NAMALWA (cell line): Measurements from ENCODE around the gene BSN.
A peak's percentile ranks its signal among the peaks of the same experiment; 100 is the strongest.

Experiments used
- DNase-seq: peaks from one replicate; pipeline ENCODE4 v3.0.0-alpha.2; 2015; ENCODE audit warnings: low spot score

BSN gene, protein sequence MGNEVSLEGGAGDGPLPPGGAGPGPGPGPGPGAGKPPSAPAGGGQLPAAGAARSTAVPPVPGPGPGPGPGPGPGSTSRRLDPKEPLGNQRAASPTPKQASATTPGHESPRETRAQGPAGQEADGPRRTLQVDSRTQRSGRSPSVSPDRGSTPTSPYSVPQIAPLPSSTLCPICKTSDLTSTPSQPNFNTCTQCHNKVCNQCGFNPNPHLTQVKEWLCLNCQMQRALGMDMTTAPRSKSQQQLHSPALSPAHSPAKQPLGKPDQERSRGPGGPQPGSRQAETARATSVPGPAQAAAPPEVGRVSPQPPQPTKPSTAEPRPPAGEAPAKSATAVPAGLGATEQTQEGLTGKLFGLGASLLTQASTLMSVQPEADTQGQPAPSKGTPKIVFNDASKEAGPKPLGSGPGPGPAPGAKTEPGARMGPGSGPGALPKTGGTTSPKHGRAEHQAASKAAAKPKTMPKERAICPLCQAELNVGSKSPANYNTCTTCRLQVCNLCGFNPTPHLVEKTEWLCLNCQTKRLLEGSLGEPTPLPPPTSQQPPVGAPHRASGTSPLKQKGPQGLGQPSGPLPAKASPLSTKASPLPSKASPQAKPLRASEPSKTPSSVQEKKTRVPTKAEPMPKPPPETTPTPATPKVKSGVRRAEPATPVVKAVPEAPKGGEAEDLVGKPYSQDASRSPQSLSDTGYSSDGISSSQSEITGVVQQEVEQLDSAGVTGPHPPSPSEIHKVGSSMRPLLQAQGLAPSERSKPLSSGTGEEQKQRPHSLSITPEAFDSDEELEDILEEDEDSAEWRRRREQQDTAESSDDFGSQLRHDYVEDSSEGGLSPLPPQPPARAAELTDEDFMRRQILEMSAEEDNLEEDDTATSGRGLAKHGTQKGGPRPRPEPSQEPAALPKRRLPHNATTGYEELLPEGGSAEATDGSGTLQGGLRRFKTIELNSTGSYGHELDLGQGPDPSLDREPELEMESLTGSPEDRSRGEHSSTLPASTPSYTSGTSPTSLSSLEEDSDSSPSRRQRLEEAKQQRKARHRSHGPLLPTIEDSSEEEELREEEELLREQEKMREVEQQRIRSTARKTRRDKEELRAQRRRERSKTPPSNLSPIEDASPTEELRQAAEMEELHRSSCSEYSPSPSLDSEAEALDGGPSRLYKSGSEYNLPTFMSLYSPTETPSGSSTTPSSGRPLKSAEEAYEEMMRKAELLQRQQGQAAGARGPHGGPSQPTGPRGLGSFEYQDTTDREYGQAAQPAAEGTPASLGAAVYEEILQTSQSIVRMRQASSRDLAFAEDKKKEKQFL (N-terminal part only)

DNA sequence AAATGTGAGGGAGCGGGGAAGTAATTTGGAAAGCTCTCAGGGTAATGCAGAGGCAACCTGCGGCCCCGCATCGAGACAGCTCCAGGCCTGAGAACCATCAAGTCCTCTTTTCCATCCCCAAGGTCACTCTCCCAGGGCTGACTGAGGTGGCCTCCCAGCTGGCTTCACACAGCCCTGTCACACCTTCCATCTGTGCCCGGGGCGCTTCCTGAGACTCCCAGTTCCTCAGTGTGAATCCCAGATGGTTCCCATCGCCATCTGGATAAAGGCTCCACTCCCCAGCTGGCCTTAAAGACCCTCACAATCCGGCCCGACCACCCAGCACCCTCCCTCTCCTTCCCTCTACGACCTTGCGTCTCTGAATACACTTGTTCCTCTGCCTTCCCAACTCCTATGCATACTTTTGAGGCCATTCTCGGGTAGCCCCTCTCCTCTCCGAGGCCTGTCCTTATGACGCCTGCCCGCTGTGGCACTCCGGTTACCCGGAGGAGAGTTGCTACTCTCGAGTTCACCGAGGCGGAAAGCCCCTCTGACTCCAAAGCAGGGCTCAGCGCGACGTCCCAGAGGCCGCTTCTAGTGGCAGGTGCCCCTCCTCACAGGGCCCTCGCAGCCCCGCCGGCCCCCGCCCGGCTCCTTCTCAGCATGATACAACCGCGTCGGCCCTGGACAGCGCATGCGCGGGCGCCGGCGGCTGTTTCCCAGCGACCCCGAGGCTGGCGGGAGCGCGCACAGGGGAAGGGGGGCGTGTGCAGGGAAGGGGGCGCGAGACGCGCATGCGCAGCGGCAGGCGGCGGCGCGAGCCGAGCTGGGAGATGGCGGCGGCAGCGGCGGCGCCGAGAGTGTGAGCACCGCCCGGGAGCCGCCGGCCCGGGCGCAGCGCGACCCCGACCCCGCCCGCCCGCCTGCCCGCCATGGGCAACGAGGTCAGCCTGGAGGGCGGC, at the start of gene BSN:
Gene BSN, plus strand, starts transcription at position 786 of the 941 bp plus-strand sequence. Its CDS starts 126 bp downstream, at position 912.
- DNase-seq, result peak; percentile 83

DNA sequence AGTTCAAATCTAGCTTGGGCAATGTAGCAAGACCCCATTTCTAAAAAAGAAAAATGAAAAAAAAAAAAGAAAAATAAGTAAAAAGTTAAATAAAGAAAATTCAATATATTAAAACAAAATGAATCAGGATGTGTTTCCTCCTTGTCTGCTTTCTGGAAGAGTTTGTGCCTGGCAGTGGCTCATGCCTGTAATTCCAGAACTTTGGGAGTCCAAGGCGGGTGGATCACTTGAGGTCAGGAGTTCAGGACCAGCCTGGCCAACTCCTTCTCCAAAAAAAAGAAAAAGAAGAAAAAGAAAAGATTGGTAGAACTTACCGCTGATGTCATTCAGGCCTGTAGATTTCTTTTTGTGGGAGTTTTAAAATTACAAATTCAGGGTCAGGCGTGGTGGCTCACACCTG, 47.4 kb upstream of the BSN start:
- DNase-seq, result no peak

DNA sequence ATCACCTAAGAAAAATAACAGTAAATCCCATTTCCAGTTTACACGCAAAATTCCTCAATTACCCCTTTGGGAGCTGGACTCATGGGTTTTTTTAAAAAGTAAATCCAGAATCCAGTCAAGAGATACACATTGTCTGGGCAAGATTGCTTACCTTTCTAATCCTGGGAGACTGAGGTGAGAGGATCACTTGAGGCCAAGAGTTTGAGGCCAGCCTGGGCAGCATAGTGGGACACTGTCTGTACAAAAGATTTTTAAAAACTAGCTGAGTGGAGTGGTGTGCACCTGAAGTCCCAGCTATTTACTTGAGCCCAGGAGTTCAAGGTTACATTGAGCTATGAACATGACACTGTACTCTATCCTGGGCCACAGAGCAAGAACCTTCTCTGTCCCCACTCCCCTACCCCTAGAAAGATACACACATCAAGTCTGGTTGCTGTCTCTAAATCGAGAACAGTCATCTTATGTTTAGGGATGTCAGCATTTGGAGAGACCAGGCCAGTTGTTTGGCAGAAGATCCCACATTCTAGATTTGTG, 45.2 kb upstream of the BSN start:
- no peak for DNase-seq

DNA sequence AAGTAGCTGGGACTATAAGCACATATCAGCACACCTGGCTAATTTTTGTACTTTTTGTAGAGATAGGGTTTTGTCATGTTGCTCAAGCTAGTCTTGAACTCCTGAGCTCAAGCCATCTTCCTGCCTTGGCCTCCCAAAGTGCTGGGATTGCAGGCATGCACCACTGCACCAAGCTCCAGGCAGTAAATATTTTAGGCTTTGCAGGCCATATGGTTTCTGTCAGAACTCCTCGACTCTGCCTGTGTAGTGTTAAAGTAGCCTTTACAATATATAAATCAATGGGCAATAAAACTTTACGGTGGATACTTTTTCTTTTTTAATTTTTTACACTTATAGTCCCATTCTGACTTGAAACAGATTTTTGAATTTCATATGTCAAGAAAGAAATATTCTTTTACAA, 42.6 kb upstream of the BSN start:
- no peak for DNase-seq

DNA sequence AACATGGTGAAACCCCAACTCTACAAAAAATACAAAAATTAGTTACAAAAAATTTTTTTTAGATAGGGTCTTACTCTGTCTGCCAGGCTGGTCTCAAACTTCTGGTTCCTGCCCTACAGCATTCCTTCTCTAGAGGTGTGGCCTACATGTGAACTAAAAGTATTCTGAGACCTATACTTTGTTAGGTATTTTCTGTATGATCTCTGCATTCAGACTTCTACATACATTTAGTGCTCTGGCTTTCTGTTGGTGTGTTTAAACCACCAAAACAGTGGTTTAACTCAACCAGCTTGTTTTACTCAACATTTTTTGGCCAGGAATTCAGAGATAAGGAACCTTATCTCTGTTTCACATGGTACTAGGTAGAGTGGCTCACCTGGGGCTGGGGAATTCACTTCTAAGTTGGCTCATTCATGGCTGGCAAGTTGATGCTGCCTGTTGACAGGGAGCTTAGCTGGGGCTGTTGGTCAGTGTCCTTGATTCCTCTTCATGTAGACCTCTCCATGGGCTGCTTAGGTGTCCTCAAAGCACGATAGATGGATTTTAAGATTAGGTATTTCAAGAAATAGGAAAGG, 41.4 kb upstream of the BSN start:
- no peak for DNase-seq

DNA sequence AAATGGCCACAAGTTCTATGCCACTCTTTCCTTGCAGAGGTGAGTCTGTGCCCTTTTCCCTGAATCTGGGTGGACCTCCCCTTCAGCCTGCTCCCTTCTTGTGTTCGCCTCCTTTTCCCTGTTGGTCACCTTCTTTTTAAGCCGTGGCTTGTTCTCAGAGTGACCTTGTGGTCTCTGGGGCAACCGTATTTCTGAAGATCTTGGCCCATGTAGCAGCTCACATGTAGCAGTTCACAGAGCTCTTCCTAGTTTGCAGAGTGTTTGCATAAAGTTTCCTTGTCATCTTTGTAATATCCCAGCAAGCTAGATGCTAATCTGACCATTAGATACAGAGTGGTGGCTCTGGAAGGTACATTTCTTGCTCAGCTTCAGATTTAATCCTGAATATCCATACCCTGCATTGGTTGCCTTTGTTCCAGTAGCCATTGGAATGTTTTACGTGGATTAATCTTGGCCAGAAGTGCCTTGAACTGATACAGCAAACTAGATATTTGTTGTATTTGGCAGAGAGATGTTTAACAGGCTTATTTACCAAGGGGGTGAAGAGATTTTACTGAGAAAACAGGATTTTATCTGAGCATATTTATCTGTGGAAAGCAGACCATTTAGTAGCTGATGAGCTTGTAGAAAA, 40.7 kb upstream of the BSN start:
- no peak for DNase-seq

DNA sequence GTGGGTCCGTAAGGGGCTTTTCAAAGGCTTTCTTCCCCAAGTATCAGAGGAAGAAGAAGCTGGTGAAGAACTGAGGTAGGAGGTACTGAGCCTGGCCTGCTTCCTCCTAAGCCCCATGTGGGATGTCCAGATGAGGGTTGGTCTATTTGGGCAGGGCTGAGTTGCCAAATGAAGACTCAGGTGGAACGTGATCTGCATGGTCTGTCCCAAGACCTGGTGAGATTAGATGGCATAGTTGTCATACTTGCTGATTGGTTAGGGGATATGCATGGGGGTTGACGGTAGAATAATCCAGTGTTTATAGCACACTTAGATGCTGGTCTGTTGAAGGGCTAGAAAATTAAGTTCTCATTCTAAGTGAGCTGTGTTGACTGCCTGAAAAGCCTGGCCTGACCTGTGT, 36.3 kb upstream of the BSN start:
- no peak for DNase-seq

DNA sequence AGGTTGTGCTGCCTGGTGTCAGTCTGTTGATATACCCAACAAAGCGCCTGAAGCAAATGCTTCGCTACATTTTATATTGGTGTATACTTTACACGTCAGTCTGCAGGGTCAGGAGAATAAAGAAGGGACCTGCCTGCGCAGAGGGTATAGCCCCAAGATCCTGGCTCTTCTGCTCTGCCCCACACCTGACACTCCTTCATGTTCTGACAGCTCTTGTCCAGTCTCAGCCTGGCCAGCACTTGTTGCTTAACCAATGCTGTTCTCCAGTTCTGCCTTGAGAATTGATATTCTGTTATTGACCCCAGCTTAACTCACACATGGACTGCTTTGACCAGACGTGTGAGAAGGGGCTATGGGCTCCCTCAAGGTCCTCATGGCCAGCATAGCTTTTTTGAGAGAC, 35.8 kb upstream of the BSN start:
- no peak for DNase-seq

DNA sequence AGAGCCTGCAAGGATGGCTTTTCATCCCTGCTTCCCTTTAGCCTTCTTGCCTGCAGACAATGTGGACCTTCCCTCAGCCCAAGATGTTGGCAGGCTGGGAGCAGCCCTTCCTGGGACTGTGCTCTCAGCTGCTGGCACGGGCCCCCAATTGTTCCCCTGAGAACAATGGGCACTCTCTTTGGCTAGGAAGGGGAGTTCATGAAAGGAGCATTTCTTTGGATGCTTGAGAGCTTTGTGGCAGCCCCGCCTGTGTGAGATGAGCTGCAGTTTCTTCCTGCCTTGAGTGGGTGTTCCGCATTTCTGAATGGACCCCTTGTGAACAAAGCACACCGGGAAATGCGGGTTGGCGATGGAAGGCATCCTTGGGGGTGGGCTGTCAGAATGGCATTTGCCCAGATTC, 35.0 kb upstream of the BSN start:
- DNase-seq, result no peak

DNA sequence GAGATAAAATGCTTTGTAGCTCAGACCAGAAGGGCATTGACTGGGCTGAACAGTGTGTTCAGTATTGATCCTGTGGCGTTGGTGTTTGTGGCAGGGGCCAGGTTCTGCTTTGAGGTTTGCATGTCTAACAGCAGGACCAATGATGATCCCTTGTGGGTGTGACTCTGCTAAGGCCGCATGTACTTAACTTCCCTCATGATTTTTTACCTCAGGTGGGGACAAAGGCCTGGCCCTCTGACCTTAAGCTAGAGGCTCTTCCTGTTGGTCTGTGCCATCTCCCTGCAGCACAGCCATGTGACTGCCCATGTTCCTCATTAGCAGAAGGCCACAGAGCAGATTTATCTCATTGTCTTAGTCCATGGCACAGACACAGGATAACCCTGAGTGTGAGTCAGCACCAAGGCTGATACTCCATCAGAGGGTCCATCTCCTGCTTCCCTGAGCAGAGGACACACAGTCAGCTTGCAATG, 34.3 kb upstream of the BSN start:
- DNase-seq, result no peak

DNA sequence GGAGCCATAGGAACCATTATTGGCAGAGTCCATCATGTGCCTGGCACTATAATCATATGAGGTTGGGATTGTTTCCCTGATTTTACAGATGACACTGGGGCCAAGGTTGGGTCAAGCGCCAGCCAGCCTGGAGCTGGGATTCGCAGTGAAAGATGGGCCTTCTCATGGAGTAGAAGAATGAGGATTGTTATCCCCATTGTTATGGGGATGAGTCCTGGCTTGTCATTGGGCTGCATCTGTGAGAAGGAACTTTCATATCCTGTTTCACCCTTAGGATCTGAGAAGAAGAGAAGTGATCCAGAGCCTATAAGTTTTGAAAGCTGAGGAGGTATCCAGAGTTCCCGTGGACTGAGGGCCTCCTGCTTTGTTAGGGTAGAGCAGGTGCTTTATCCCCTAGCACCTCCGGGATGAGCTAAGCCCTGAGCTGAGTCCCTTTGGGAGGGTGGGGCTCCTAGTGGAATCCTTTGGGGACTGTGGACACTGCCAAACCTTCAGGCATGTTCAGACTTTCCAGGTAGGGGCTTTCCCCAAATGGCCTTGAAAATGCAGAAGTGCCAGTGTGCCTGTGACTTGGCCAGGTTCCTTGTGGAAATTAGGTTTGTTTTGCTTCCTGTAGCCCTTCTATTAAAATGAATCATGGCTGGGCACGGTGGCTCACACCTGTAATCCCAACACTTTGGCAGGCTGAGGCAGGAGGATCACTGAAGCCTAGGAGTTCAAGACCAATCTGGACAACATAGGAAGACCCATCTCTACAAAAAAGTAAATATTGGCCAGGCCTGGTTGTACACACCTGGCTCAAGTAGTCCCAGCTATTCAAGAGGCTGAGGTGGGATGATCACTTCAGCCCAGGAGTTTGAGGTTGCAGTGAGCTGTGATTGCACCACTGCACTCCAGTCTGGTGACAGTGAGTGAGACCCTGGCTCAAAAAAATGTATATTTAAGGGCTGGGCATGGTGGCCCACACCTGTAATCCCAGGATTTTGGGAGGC, 30.2 kb upstream of the BSN start:
- no peak for DNase-seq

DNA sequence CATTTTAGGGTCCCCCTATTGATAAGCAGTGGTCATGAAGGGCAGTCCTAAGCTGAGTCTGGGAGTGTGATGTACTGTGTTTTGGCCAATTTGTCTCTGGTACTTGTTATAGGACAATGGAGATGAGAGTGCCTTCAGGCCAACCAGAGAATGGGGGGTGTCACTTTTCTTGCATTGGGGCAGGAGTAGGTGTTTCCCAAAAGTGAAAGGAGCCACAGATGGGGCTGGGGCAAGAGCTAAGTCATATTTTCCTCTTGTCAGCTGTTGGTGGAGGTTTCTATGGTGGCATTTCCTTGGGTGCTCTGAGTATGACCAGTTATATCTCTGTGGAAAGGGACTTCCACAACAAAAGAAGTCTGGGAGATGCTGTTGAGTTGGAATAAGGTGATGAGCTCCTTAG, 24.7 kb upstream of the BSN start:
- DNase-seq, result no peak

DNA sequence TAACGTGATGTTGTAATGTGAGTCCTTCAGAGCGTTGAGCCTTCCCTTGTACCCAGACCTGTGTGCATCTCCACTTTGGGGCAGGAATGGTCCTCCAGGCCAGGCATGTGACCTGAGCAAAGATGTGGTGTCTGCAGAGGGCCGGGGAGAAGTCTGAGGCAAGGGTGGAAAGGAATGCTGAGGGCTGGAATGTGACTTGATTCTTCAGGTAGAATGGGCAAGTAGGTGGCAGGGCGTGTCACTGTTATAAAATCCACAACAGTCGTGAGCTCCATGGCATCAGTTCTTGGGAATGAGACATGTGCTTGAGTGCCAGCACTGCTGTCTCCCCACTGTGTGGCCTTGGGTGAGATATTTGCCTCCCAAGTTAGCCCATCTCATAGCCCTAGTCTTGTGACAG, 24.0 kb upstream of the BSN start:
- no peak for DNase-seq

DNA sequence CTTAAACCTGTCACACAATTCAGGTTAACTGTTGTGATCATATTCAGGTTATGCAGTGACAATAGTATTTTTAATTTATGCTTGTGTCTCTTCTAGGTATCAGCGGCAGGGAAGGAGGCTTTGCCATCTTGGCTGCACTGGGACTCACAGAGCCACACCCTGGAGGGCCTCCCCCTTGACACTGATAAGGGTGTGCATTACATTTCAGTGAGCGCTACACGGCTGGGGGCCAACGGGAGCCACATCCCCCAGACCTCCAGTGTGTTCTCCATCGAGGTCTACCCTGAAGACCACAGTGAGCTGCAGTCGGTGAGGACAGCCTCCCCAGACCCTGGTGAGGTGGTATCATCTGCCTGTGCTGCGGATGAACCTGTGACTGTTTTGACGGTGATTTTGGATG, 23.6 kb upstream of the BSN start:
- DNase-seq, result no peak

DNA sequence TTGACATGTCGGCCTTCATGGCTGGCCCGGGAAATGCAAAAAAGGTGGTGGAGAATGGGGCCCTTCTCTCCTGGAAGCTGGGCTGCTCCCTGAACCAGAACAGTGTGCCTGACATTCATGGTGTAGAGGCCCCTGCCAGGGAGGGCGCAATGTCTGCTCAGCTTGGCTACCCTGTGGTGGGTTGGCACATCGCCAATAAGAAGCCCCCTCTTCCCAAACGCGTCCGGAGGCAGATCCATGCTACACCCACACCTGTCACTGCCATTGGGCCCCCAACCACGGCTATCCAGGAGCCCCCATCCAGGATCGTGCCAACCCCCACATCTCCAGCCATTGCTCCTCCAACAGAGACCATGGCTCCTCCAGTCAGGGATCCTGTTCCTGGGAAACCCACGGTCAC, 23.1 kb upstream of the BSN start:
- DNase-seq, result no peak

DNA sequence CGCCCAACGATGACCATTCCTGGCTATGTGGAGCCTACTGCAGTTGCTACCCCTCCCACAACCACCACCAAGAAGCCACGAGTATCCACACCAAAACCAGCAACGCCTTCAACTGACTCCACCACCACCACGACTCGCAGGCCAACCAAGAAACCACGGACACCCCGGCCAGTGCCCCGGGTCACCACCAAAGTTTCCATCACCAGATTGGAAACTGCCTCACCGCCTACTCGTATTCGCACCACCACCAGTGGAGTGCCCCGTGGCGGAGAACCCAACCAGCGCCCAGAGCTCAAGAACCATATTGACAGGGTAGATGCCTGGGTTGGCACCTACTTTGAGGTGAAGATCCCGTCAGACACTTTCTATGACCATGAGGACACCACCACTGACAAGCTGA, 22.6 kb upstream of the BSN start:
- no peak for DNase-seq

DNA sequence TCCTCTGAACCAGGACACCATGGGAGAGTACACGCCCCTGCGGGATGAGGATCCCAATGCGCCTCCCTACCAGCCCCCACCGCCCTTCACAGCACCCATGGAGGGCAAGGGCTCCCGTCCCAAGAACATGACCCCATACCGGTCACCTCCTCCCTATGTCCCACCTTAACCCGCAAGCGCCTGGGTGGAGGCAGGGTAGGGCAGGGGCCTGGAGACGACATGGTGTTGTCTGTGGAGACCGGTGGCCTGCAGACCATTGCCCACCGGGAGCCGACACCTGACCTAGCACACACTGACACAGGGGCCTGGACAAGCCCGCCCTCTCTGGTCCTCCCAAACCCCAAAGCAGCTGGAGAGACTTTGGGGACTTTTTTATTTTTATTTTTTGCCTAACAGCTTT, 21.2 kb upstream of the BSN start:
- no peak for DNase-seq

DNA sequence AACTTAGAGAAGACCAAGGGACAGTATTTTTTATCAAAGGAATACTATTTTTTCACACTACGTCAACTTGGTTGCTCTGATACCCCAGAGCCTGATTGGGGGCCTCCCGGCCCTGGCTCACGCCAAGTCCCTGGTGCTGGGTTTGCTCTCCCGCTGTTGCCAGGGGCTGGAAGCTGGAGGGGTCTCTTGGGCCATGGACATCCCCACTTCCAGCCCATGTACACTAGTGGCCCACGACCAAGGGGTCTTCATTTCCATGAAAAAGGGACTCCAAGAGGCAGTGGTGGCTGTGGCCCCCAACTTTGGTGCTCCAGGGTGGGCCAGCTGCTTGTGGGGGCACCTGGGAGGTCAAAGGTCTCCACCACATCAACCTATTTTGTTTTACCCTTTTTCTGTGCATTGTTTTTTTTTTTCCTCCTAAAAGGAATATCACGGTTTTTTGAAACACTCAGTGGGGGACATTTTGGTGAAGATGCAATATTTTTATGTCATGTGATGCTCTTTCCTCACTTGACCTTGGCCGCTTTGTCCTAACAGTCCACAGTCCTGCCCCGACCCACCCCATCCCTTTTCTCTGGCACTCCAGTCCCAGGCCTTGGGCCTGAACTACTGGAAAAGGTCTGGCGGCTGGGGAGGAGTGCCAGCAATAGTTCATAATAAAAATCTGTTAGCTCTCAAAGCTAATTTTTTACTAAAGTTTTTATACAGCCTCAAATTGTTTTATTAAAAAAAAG, 20.3 kb upstream of the BSN start:
- DNase-seq, result no peak
